ENCODE measurements around the gene ASIC5. TPM values are rescaled to one million over a fixed set of nuclear protein-coding genes. Genes with fewer than 3 reads are reported as not detected.
"Not testable (repeated sequence)": the region's sequence is repeated elsewhere in the genome, so short reads cannot be mapped to it uniquely, and the experiment has no call there.

The ASIC5 gene
- total RNA-seq, 1 donor from 2014 or later = not detected

- no peak for ATAC-seq
Observed at GRCh38 chr4:155799116-155799793, 66.8 kb downstream of the ASIC5 start.

GRCh38 chr4:155797581-155797980 is 68.5 kb downstream of the ASIC5 start:
- ATAC-seq = not testable (repeated sequence)

GRCh38 chr4:155795991-155796390 is 70.1 kb downstream of the ASIC5 start:
- ATAC-seq = no peak

- ATAC-seq = no peak
Observed at GRCh38 chr4:155794589-155795236, 71.4 kb downstream of the ASIC5 start.

- ATAC-seq = no peak
Observed at GRCh38 chr4:155789982-155790381, 76.1 kb downstream of the ASIC5 start.

GRCh38 chr4:155789391-155789790 is 76.7 kb downstream of the ASIC5 start:
- no peak for ATAC-seq

- peak; percentile 74 for ATAC-seq
Observed at GRCh38 chr4:155787113-155787710, 78.9 kb downstream of the ASIC5 start.

GRCh38 chr4:155785828-155786227 is 80.2 kb downstream of the ASIC5 start:
- no peak for ATAC-seq

- no peak for ATAC-seq
Observed at GRCh38 chr4:155784637-155785036, 81.4 kb downstream of the ASIC5 start.

GRCh38 chr4:155781249-155781831 is 84.7 kb downstream of the ASIC5 start:
- ATAC-seq = no peak

- ATAC-seq = no peak
Observed at GRCh38 chr4:155780775-155781174, 85.3 kb downstream of the ASIC5 start.

Other genes with a start within 250 kb of the ASIC5 start
- gene GUCY1A1, start 199.4 kb downstream of the ASIC5 start, total RNA-seq = 2.5 TPM
- 0.96 TPM for gene GUCY1B1, start 107.3 kb downstream of the ASIC5 start, total RNA-seq
- 0.40 TPM for gene TDO2, start 37.4 kb upstream of the ASIC5 start, total RNA-seq
- gene CTSO, start 87.6 kb upstream of the ASIC5 start, total RNA-seq = 2.4 TPM

Data from esophagus mucosa (tissue), 1 donor.